ENCODE measurements around the gene STAP1.

GRCh38 chr4:67638136-67638535, 79.6 kb downstream of the STAP1 start:
- TF ChIP-seq RXRA (IDR thresholded peaks at IDR 0.05; ENCODE audit: insufficient read depth, low read depth, low read length) (no peak), GABPA (IDR thresholded peaks at IDR 0.05; ENCODE audit: borderline replicate concordance, insufficient read depth, low read length) (no peak), KDM5A (IDR thresholded peaks at IDR 0.05; ENCODE audit: low read length) (no peak), CHD1 (IDR thresholded peaks at IDR 0.05; ENCODE audit: low read depth, low read length) (no peak), CTCF (IDR thresholded peaks at IDR 0.05; ENCODE audit: control extremely low read depth in 1 of 3, insufficient read depth in 1 of 3, low read depth in 1 of 3, low read length in 3 of 3) (no peak), CHD7 (IDR thresholded peaks at IDR 0.05; ENCODE audit: insufficient replicate concordance, low read length) (no peak), POLR2AphosphoS5 (IDR thresholded peaks at IDR 0.05; ENCODE audit: low read depth, low read length) (no peak), POLR2A (IDR thresholded peaks at IDR 0.05; ENCODE audit: control extremely low read depth in 1 of 2, low read depth in 2 of 2, low read length in 2 of 2) (no peak)

Data from H1 (cell line).